ENCODE results near the gene RIMBP2. TPM values are rescaled to one million over a fixed set of nuclear protein-coding genes. Genes with fewer than 3 reads are reported as not detected.

RIMBP2 gene
- total and polyA plus RNA-seq, 2 experiments from 2014 or later: 0.31 to 0.37 TPM

- Histone ChIP-seq H3K27ac (ENCODE audit: low read depth) (no peak overlapping the region), H2AFZ (no peak overlapping the region), H4K20me1 (replicated peaks; ENCODE audit: insufficient read depth) (no peaks in the 10 kb centered on the region), H3F3A (replicated peaks; ENCODE audit: low read depth) (no peaks in the 10 kb centered on the region), H3K79me2 (replicated peaks; ENCODE audit: insufficient read depth) (no peaks in the 10 kb centered on the region), H3K36me3 (ENCODE audit: insufficient read depth) (no peaks in the 10 kb centered on the region), H3K4me3 (no peak overlapping the region), H3K4me1 (ENCODE audit: insufficient read depth) (no peaks in the 10 kb centered on the region), H3K4me2 (no peak overlapping the region), H3K9me2 (ENCODE audit: insufficient read depth) (no peaks in the 10 kb centered on the region), H3K27me3 (ENCODE audit: insufficient read depth) (no peaks in the 10 kb centered on the region)
- no peak overlapping the region for H3K4me3 Mint-ChIP-seq
- no peak overlapping the region for H3K27ac Mint-ChIP-seq
- ATAC-seq (no peak), DNase-seq (ENCODE audit: low spot score) (no peak)
- no peaks in the 10 kb centered on the region for H3K4me1 Mint-ChIP-seq
- no peak for TF ChIP-seq ZNF331 (CRISPR knock-in tag; IDR thresholded peaks at IDR 0.05; ENCODE audit: low read depth)
- no peak for TF ChIP-seq STAT1 (IDR thresholded peaks at IDR 0.05; ENCODE audit: unreplicated experiment)
- no peak for TF ChIP-seq REST (IDR thresholded peaks at IDR 0.05; ENCODE audit: unreplicated experiment)
- no peak for TF ChIP-seq EZH2 (IDR thresholded peaks at IDR 0.05; ENCODE audit: low read depth, unreplicated experiment)
- TF ChIP-seq EZH2phosphoT487 (IDR thresholded peaks at IDR 0.05; ENCODE audit: unreplicated experiment): no peak
- no peak for TF ChIP-seq ZNF114 (CRISPR knock-in tag; IDR thresholded peaks at IDR 0.05)
- peaks cover 23% of the 10 kb centered on the region for H3K36me3 Mint-ChIP-seq (ENCODE audit: low read depth)
- H3K27me3 Mint-ChIP-seq (ENCODE audit: insufficient read depth, low read depth, poor library complexity): peaks cover 5% of the 10 kb centered on the region
- peaks cover 87% of the 10 kb centered on the region for H3K9me3 Mint-ChIP-seq
Measured at GRCh38 chr12:130527239-130527638, 188.9 kb downstream of the RIMBP2 start.

GRCh38 chr12:130526813-130527212 is 189.3 kb downstream of the RIMBP2 start:
- TF ChIP-seq REST (IDR thresholded peaks at IDR 0.05; ENCODE audit: unreplicated experiment) (peak; percentile 86), CTCF (conservative IDR thresholded peaks at IDR 0.05; ENCODE audit: low read depth in 2 of 2) (no peak)
- Histone ChIP-seq H2AFZ (no peak overlapping the region), H3K36me3 (ENCODE audit: insufficient read depth) (no peaks in the 10 kb centered on the region), H3K9me2 (ENCODE audit: insufficient read depth) (no peaks in the 10 kb centered on the region), H3K27ac (ENCODE audit: low read depth) (no peak overlapping the region), H4K20me1 (replicated peaks; ENCODE audit: insufficient read depth) (no peaks in the 10 kb centered on the region), H3K4me3 (no peak overlapping the region), H3K27me3 (ENCODE audit: insufficient read depth) (no peaks in the 10 kb centered on the region), H3K79me2 (replicated peaks; ENCODE audit: insufficient read depth) (no peaks in the 10 kb centered on the region), H3K4me1 (ENCODE audit: insufficient read depth) (no peaks in the 10 kb centered on the region), H3K4me2 (no peak overlapping the region), H3F3A (replicated peaks; ENCODE audit: low read depth) (no peaks in the 10 kb centered on the region)
- no peaks in the 10 kb centered on the region for H3K4me1 Mint-ChIP-seq
- H3K27me3 Mint-ChIP-seq (ENCODE audit: insufficient read depth, low read depth, poor library complexity): peaks cover 5% of the 10 kb centered on the region
- DNase-seq (ENCODE audit: low spot score) (peak; percentile 59), ATAC-seq (peak; percentile 58)
- peaks cover 26% of the 10 kb centered on the region for H3K36me3 Mint-ChIP-seq (ENCODE audit: low read depth)
- no peak overlapping the region for H3K27ac Mint-ChIP-seq
- peaks cover 91% of the 10 kb centered on the region for H3K9me3 Mint-ChIP-seq
- no peak overlapping the region for H3K4me3 Mint-ChIP-seq
